Measurements from ENCODE around the gene CEP95. TPM values are rescaled to one million over a fixed set of nuclear protein-coding genes. Genes with fewer than 3 reads are reported as not detected.

CEP95 gene
- total and polyA plus RNA-seq, 2 of the 13 experiments (the other 11 are each of a cell fraction or from before 2014, with no cell fraction given) = 65.9 to 68.8 TPM

DNA sequence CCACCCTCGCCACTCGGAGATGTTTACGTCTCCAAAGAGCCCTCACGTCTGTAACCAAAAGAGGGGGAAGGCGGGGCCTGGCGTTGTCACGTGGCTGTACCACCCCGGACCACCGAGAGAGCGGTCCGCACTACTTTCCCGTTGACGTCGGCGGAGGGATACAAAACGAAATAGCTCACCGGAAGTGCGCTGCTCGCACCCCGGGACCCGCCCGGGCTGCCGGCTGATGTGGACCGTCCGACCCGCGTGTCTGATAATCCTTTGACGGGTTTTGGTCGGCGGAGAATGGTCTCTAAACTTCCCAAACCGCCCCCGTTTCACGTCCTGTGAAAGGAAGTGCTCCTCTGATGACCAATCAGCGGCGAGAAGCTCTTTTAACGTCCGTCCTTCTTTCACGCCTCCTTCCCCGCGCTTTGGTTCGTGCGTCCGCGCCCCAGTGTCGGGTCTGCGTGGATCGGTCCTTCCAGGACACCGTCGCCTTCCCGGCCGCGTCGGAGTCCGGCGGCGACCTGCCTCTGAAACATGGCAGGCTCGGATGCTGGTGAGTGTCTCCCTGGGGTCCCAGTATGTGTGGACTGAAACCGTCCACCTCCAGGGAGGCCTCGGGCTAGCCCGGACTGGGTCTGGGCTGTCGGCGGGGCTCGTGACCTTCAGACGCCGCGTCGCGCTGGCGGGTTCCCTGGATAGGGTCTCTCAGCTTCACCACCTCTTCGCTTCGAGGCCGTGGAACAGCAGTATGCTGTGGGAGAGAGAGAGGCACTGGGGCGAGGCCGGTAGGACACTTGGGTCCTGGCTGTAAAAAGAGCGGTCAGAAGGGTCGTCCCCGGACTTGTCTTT lies at the start of gene CEP95 (continued):
- TF ChIP-seq, protein P1, sequence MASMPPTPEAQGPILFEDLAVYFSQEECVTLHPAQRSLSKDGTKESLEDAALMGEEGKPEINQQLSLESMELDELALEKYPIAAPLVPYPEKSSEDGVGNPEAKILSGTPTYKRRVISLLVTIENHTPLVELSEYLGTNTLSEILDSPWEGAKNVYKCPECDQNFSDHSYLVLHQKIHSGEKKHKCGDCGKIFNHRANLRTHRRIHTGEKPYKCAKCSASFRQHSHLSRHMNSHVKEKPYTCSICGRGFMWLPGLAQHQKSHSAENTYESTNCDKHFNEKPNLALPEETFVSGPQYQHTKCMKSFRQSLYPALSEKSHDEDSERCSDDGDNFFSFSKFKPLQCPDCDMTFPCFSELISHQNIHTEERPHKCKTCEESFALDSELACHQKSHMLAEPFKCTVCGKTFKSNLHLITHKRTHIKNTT (CRISPR knock-in tag; IDR thresholded peaks at IDR 0.05) = peak; percentile 49; the same call in 1 of the 2 replicates
- TF ChIP-seq ZNF460 (CRISPR knock-in tag; IDR thresholded peaks at IDR 0.05; ENCODE audit: borderline replicate concordance) (no peak; the same call in 1 of the 2 replicates), REPIN1 (CRISPR knock-in tag; IDR thresholded peaks at IDR 0.05; ENCODE audit: borderline replicate concordance, low read depth) (no peak), MED8 (CRISPR knock-in tag; IDR thresholded peaks at IDR 0.05; ENCODE audit: insufficient replicate concordance) (no peak), RBM22 (optimal IDR thresholded peaks at IDR 0.05; ENCODE audit: low read length) (no peak), ZSCAN9 (CRISPR knock-in tag; IDR thresholded peaks at IDR 0.05; ENCODE audit: borderline replicate concordance) (peak; percentile 19; the same call in 1 of the 2 replicates), ZNF382 (CRISPR knock-in tag; IDR thresholded peaks at IDR 0.05; ENCODE audit: borderline replicate concordance) (no peak), RFX5 (IDR thresholded peaks at IDR 0.05; ENCODE audit: low read depth, low read length) (peak; percentile 39; the same call in 1 of the 2 replicates), ZNF335 (CRISPR knock-in tag; IDR thresholded peaks at IDR 0.05) (no peak), ZFP36L2 (CRISPR knock-in tag; IDR thresholded peaks at IDR 0.05) (peak; percentile 24; the same call in 1 of the 2 replicates)
- TF ChIP-seq, protein P2, sequence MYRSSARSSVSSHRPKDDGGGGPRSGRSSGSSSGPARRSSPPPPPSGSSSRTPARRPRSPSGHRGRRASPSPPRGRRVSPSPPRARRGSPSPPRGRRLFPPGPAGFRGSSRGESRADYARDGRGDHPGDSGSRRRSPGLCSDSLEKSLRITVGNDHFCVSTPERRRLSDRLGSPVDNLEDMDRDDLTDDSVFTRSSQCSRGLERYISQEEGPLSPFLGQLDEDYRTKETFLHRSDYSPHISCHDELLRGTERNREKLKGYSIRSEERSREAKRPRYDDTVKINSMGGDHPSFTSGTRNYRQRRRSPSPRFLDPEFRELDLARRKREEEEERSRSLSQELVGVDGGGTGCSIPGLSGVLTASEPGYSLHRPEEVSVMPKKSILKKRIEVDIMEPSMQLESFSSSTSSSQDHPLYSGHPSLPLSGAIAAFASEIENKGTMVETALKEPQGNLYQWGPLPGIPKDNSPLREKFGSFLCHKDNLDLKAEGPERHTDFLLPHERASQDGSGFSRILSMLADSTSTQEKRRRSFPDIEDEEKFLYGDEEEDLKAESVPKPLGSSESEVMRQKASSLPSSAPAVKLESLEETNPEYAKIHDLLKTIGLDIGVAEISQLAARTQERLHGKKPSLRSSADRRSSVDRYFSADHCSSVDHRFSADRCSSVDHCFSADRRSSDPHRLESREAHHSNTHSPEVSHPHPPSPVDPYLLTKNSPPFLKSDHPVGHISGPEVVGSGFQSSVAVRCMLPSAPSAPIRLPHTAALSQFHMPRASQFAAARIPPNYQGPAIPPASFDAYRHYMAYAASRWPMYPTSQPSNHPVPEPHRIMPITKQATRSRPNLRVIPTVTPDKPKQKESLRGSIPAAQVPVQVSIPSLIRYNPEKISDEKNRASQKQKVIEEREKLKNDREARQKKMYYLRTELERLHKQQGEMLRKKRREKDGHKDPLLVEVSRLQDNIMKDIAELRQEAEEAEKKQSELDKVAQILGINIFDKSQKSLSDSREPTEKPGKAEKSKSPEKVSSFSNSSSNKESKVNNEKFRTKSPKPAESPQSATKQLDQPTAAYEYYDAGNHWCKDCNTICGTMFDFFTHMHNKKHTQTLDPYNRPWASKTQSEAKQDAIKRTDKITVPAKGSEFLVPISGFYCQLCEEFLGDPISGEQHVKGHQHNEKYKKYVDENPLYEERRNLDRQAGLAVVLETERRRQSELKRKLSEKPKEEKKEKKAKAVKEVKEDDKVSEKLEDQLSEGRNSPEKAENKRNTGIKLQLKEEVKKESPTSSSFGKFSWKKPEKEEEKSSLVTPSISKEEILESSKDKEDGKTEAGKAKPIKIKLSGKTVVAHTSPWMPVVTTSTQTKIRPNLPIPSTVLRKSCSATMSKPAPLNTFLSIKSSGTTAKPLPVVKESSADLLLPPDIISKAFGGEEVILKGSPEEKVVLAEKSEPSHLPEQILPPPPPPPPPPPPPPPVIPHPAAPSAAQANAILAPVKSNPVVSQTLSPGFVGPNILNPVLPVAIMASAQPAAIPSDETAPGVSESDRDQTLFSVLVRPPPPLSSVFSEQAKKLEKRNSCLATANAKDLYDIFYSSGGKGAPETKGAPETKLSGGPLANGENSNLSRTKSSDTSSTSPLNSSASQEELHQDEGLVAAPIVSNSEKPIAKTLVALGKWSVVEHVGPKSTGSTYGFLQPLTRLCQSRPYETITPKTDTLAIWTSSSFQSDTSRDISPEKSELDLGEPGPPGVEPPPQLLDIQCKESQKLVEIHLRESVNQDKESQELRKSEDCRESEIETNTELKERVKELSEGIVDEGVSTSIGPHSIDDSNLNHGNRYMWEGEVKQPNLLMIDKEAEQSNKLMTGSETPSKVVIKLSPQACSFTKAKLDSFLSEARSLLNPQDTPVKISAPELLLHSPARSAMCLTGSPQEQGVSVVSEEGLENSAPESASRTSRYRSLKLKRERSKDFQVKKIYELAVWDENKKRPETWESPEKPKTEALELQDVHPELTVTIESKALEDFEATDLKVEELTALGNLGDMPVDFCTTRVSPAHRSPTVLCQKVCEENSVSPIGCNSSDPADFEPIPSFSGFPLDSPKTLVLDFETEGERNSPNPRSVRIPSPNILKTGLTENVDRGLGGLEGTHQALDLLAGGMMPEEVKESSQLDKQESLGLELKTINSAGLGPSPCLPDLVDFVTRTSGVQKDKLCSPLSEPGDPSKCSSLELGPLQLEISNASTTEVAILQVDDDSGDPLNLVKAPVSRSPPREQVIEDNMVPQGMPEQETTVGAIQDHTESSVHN (CRISPR knock-in tag; IDR thresholded peaks at IDR 0.05) = no peak
- TF ChIP-seq, protein P3, sequence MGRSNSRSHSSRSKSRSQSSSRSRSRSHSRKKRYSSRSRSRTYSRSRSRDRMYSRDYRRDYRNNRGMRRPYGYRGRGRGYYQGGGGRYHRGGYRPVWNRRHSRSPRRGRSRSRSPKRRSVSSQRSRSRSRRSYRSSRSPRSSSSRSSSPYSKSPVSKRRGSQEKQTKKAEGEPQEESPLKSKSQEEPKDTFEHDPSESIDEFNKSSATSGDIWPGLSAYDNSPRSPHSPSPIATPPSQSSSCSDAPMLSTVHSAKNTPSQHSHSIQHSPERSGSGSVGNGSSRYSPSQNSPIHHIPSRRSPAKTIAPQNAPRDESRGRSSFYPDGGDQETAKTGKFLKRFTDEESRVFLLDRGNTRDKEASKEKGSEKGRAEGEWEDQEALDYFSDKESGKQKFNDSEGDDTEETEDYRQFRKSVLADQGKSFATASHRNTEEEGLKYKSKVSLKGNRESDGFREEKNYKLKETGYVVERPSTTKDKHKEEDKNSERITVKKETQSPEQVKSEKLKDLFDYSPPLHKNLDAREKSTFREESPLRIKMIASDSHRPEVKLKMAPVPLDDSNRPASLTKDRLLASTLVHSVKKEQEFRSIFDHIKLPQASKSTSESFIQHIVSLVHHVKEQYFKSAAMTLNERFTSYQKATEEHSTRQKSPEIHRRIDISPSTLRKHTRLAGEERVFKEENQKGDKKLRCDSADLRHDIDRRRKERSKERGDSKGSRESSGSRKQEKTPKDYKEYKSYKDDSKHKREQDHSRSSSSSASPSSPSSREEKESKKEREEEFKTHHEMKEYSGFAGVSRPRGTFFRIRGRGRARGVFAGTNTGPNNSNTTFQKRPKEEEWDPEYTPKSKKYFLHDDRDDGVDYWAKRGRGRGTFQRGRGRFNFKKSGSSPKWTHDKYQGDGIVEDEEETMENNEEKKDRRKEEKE (IDR thresholded peaks at IDR 0.05) = no peak

Measured in HepG2 (cell line).